GM12873 (cell line): Measurements from ENCODE around the gene ADAM22.

Experiments
- CTCF ChIP-seq: IDR thresholded peaks from 2 replicates; pipeline ENCODE4 v1.5.1; 2012; ENCODE audit warnings: low read depth, mild to moderate bottlenecking, moderate library complexity, low read length, control low read depth; ENCODE audit not compliant: insufficient read depth; ENCODE audit errors: missing control alignments

The ADAM22 gene

GRCh38 chr7:88204525-88205110 lies 270.6 kb downstream of the ADAM22 start:
- no peak for TF ChIP-seq CTCF

GRCh38 chr7:88205179-88205578 lies 271.1 kb downstream of the ADAM22 start:
- no peak for TF ChIP-seq CTCF

GRCh38 chr7:88206254-88206653 lies 272.2 kb downstream of the ADAM22 start:
- TF ChIP-seq CTCF: no peak

- no peak for TF ChIP-seq CTCF
These were observed 274.5 kb downstream of the ADAM22 start for GRCh38 chr7:88208521-88208920.

- no peak for TF ChIP-seq CTCF
These were observed 278.9 kb downstream of the ADAM22 start for GRCh38 chr7:88212918-88213317.

GRCh38 chr7:88214456-88214855 lies 280.4 kb downstream of the ADAM22 start:
- no peak for TF ChIP-seq CTCF

- no peak for TF ChIP-seq CTCF
These were observed 281.2 kb downstream of the ADAM22 start for GRCh38 chr7:88215295-88215694.

GRCh38 chr7:88216276-88216675 lies 282.2 kb downstream of the ADAM22 start:
- no peak for TF ChIP-seq CTCF
